ENCODE measurements around the gene RBM15.

RBM15 gene

DNA sequence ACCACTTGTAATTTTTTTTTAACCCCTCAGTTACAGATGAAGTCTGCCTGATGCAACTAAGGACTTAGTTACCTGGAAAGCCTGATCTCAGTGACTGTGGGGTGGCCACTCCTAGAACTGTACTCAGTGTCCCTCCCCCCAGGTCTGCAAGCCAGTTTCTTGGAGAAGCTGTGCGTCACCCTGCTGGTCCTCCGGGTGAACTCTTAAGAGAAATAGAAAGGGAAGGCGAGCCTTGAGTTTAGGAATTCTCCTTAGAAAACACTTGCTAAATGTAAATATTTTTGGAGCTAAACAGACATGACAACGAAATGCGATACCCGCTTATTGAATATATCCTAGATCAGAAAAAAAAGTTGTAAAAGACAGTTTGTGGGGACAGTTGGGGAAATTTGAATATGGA is 50.9 kb downstream of the RBM15 start:
- peaks cover 21 to 28% of the 10 kb centered on the region in 2 donors for H3K4me1 Mint-ChIP-seq
- H3K27ac Mint-ChIP-seq = no peak overlapping the region
- ATAC-seq (replicated peaks) = no peak
- DNase-seq = no peak
- no peaks in the 10 kb centered on the region for H3K27me3 Mint-ChIP-seq
- peaks cover 18 to 27% of the 10 kb centered on the region in 2 donors for H3K36me3 Mint-ChIP-seq
- no peak overlapping the region for H3K4me3 Mint-ChIP-seq
- H3K9me3 Mint-ChIP-seq = no peaks in the 10 kb centered on the region

DNA sequence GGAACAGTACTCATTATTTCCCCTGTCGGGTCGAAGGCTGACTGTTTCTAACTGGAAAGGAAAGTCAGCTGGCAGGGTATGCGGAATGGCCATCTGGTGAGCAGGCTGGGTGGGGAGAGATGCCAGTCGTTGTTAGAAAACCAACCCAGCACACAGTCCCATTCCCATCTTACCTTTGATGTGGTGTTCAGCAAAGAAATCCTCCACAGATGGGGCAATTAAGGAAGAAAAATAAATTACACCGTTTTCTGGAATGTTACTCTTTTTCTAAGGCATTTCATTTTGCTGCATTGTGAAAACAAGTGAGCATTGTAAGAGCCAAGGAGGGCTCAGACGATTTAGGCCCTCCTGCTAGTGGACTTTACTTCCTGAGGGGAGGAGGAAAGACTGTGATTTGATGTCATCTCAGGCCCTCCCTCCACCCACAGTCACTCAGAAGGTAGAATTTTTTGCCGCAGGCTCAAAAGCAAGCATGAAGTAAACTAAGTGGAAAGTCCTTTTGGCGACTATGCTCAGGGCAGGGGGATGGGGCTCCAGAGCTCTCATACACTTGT is 51.6 kb downstream of the RBM15 start, which contains the start of gene SLC16A4:
Gene SLC16A4, minus strand, starts transcription at position 335 of the 554 bp plus-strand sequence. CDS start 1,703 bp downstream, outside the sequence.
- H3K4me1 Mint-ChIP-seq = peaks cover 17 to 21% of the 10 kb centered on the region in 2 donors
- no peaks in the 10 kb centered on the region for H3K9me3 Mint-ChIP-seq
- H3K27me3 Mint-ChIP-seq = no peaks in the 10 kb centered on the region
- H3K36me3 Mint-ChIP-seq = peaks cover 24 to 34% of the 10 kb centered on the region in 2 donors
- H3K27ac Mint-ChIP-seq = no peak within 1 kb of the TSS
- ATAC-seq (replicated peaks) (no peak), DNase-seq (no peak)
- H3K4me3 Mint-ChIP-seq = no peak within 1 kb of the TSS

DNA sequence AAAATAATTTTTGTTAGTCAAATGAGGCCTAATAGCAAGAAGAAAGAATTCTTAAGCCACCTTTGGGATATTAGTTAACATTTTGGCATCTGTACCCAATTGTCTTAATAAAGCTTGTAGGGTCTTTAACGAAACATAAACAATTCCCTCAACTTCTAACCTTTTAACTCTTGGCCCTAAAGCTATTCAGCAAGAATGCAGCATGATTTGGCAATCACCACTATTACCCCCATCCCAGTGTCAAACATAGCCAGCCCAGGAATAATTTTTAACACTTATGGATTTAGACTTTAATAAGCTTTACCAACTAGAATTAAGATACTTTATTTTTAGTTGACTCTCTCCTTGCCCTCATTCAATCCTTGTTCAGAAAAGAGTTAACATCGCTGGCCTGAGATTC is 54.1 kb downstream of the RBM15 start:
- H3K9me3 Mint-ChIP-seq = no peaks in the 10 kb centered on the region

DNA sequence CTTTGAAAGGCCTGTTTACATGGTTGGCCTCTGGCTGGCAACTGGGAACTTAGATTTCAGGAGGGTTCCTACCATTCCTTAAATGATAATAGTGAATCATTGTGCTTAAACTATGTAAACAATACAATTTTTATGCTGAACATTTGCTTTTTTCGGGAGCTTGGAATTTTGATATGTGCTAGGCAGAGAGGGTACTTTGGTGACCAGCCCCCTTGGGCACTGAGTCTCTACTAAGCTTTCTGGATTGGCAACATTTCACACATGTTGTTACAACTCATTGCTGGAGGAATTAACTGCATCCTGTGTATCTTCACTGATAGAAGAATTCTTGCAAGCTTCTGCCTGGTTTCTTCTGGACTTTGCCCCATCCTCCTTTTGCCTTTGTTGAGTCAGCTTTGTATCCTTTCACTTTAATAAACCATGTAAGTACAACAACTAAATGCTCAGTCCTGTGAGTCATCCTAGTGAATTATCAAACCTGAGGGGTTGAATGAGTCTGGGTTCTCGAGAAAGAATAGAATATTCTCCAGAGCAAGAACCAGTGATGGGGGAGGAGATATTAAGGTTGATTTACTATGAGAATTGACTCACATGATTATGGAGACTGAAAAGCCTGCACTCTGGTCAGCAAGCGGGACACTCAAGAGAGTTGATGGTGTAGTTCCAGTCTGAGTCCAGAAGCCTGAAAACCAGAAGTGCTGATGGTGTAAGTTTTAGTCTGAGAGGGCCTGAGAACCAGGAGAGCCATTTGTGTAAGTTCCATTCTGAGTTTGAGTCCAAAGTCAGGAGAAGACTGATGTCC is 54.7 kb downstream of the RBM15 start:
- Mint-ChIP-seq H3K36me3 (peaks cover 29 to 44% of the 10 kb centered on the region in 2 donors), H3K9me3 (no peaks in the 10 kb centered on the region), H3K27me3 (no peaks in the 10 kb centered on the region), H3K4me3 (no peak overlapping the region), H3K27ac (no peak overlapping the region), H3K4me1 (no peaks in the 10 kb centered on the region)
- ATAC-seq (replicated peaks) = no peak
- DNase-seq = no peak

More for the DNA sequence above, 54.1 kb downstream of the RBM15 start:
- no peaks in the 10 kb centered on the region for H3K27me3 Mint-ChIP-seq
- no peak overlapping the region for H3K4me3 Mint-ChIP-seq
- H3K36me3 Mint-ChIP-seq = peaks cover 28 to 39% of the 10 kb centered on the region in 2 donors
- DNase-seq = no peak
- no peak overlapping the region for H3K27ac Mint-ChIP-seq
- H3K4me1 Mint-ChIP-seq = no peaks in the 10 kb centered on the region
- ATAC-seq (replicated peaks) = no peak

DNA sequence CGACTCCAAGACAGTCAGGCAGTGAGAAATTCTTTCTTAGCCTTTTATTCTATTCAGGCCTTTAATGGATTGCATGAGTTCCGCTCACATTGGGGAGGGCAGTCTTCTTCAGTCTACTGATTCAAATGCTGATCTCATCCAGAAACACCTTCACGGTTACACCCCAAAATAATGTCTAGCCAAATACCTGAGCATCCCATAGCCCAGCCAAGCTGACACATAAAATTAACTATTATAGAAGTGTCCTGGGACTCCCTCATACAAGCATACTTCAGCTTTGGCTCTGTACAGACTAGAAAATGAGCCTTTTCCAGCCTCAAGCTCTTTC is 55.3 kb downstream of the RBM15 start:
- Mint-ChIP-seq H3K9me3 (no peaks in the 10 kb centered on the region), H3K27me3 (no peaks in the 10 kb centered on the region), H3K36me3 (peaks cover 29 to 45% of the 10 kb centered on the region in 2 donors), H3K4me3 (no peak overlapping the region), H3K4me1 (no peaks in the 10 kb centered on the region), H3K27ac (peak overlapping the region; percentile 6)
- no peak for DNase-seq
- no peak for ATAC-seq (replicated peaks)

All from stimulated activated naive B cell treated with anti-CD40 and anti-IgM and Interleukin-4, amounts not matched to agents 10 μg/mL and 1 μg/mL and 100 μg/mL, for 72 hours (primary cell).